HG03196 (cell line): ENCODE data around the gene ADARB2.
"Not testable (repeated sequence)": the region's sequence is repeated elsewhere in the genome, so short reads cannot be mapped to it uniquely, and the experiment has no call there.

ENCODE experiments used
- ATAC-seq: cut with Tn5 transposase; IDR thresholded peaks from one replicate; pipeline ENCODE4 v1.9.1; 2021; ENCODE audit not compliant: unreplicated experiment

ADARB2 gene

GRCh38 chr10:1169186-1169885, 568.0 kb downstream of the ADARB2 start:
- ATAC-seq: no peak

- ATAC-seq: no peak
Observed at GRCh38 chr10:1168763-1169162, 568.6 kb downstream of the ADARB2 start.

GRCh38 chr10:1166828-1167275, 570.5 kb downstream of the ADARB2 start:
- ATAC-seq: no peak

- ATAC-seq: no peak
Observed at GRCh38 chr10:1166101-1166827, 571.1 kb downstream of the ADARB2 start.

GRCh38 chr10:1163831-1164230, 573.5 kb downstream of the ADARB2 start:
- ATAC-seq: no peak

GRCh38 chr10:1163204-1163660, 574.1 kb downstream of the ADARB2 start:
- no peak for ATAC-seq

GRCh38 chr10:1162481-1163203, 574.7 kb downstream of the ADARB2 start:
- no peak for ATAC-seq

- ATAC-seq: not testable (repeated sequence)
Observed at GRCh38 chr10:1161315-1161673, 576.0 kb downstream of the ADARB2 start.

GRCh38 chr10:1160561-1161314, 576.6 kb downstream of the ADARB2 start:
- ATAC-seq: no peak

- ATAC-seq: no peak
Observed at GRCh38 chr10:1159131-1160061, 577.9 kb downstream of the ADARB2 start.

GRCh38 chr10:1158536-1158935, 578.8 kb downstream of the ADARB2 start:
- not testable (repeated sequence) for ATAC-seq

GRCh38 chr10:1158066-1158465, 579.3 kb downstream of the ADARB2 start:
- no peak for ATAC-seq

- ATAC-seq: no peak
Observed at GRCh38 chr10:1157615-1157933, 579.8 kb downstream of the ADARB2 start.

GRCh38 chr10:1156921-1157614, 580.3 kb downstream of the ADARB2 start:
- ATAC-seq: no peak

- ATAC-seq: no peak
Observed at GRCh38 chr10:1156616-1156886, 580.8 kb downstream of the ADARB2 start.

GRCh38 chr10:1155791-1156615, 581.3 kb downstream of the ADARB2 start:
- ATAC-seq: no peak

- ATAC-seq: no peak
Observed at GRCh38 chr10:1154531-1155295, 582.6 kb downstream of the ADARB2 start.

GRCh38 chr10:1153805-1154351, 583.4 kb downstream of the ADARB2 start:
- no peak for ATAC-seq
